CD4-positive, alpha-beta T cell treated with Interleukin-6 at 100 ng/mL for 8 hours (primary cell): ENCODE measurements around the gene DERL2.
A peak's percentile ranks its signal among the peaks of the same experiment; 100 is the strongest.

Experiments used
- DNase-seq: peaks from one replicate; pipeline ENCODE4 v3.0.0-alpha.2; 2020; ENCODE audit warnings: mixed read lengths, low spot score

The DERL2 gene

DNA sequence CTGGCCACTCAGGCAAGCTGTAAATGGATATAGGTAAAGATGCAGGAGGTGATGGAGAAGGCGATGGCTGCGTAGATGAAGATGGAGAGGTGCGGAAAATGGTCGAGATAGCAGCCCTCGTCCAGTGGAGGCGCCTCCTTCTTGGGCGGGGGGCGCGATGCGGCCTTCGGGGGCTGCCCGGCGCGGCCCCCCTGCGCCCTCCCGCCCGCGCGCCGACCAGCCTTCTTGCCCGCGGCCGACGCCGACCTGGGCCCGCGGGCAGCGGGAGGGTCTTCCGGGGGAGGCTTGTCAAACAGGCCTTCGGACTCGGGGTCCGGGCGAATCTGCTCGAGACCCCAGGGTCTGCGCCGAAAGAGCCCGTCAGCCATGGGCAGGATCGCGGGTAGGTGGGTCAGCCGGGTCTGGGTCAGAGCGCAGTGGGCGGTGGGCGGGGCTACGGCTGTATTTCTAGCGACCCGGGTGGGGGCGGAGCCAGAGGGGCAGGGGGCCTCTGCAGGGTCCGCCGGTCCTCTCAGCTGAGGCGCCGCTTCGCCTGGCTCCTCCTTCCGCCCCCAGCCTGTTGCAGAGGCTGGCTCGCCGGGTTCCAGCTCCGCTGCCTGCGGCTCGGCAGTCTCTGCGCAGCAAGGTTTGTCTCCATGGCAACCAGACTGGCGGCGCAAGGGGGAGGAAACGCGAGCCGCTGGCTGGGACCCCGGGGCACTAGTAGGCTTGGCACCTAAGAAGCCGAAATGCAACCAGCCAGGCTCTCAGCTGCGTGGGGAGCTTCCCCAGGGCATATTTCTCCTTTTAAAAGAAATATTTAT, 14.8 kb upstream of the DERL2 start:
- DNase-seq = peak; percentile 82

DNA sequence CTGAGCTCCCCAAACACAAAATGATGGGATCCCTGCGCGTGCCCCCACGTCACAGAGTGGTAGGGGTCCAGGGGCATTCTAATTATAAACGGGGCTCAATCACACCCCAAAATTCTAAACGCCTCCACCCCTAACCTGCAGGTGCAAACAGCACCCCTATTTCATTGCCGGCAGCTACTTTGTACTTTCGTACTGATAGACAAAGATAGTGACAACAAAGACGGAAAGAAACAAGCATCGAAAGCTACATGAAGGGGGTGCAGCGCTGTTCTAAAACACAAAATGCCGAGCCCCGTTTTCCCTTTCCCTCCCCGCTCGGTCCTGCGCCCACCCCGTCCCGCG, 14.2 kb upstream of the DERL2 start:
- DNase-seq = no peak

GRCh38 chr17:5499476-5500231, 13.7 kb upstream of the DERL2 start:
- DNase-seq = no peak

DNA sequence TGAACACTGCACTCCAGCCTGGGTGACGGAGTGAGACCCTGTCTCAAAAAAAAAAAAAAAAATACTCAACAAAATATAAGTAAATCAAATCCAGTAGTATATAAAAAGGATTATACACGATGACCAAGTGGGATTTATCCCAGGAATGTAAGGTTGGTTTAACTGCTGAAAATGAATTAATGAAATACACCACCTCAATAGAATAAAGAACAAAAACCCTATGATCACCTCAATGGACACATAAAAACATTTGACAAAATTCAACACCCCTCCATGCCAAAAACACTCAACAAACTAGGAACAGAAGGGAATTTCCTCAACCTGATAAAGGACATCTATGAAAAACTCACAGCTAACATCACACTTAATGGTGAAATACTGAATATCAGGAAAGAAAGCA, 7.0 kb upstream of the DERL2 start:
- DNase-seq = no peak

DNA sequence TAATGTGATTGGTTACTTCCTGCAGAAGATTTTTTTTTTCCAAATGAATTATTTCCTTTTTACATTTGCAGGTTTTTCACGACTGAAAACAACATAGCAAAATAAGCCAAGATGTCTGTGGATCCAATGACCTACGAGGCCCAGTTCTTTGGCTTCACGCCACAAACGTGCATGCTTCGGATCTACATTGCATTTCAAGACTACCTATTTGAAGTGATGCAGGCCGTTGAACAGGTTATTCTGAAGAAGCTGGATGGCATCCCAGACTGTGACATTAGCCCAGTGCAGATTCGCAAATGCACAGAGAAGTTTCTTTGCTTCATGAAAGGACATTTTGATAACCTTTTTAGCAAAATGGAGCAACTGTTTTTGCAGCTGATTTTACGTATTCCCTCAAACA, 2.8 kb upstream of the DERL2 start:
- no peak for DNase-seq

DNA sequence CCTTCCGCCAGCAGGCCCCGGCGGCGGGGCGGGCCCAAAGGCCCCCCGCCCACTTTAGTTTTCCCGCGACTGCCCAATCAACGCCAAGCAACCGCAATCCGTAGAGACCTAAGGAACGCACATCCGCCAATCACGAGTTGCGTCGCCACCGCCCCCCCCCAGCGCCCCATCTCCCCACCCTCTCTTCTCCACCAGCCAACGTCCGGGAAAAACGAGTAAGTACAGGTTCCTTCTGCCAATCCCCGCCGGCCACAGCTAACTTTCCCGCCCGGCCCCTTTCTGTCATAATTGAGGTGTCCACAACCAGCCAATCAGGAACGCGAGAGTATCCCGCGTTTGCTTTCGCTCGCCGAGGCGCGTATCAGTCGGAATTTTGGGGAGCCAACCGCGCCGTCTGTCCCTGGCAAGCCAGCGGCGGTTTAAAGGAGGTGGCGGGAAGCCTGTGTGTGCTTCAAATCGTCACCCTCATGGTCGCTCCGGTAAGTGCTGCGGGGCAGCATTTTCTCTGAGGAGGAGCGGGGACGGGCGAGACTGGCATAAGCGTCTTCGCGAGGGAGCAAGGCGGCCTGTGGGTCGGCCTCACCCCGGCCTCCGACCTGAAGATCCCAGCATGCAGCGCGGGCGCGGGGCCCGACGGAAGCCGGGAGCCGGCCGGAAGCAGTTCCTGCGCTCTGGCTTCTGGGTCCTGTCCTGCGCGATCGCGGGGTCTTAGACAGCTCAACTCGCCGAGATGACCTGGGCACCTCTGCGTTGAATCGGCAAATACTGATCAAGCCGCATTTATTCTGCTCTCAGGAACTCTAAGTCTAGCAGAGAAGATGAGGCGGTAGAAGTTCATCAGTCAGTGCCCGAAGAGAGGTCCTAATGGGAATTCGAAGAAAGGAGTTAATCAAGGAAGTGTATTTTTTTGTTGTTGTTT, 487 bp upstream of the DERL2 start, which contains the start of gene MIS12:
TSS of gene MIS12 (plus strand) at position 361 of the 919 bp plus-strand sequence. CDS start 2,297 bp downstream, outside the sequence.
- DNase-seq = peak; percentile 99

DNA sequence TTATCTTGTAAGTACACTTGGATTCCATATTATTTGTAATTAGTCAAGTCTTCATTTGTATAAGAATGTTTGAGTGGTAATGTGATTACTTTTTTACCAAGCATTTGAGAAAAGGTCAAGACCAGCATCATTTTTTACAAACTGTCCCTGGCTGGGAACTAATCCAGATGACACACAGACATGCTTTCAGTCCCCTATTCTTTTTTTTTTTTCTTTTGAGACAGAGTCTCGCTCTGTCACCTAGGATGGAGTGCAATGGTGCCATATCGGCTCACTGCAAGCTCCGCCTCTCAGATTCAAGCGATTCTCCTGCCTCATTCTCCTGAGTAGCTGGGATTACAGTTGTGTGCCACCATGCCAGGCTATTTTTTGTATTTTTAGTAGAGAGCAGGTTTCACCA, 4.5 kb downstream of the DERL2 start:
- DNase-seq = no peak

GRCh38 chr17:5480962-5481361, 5.0 kb downstream of the DERL2 start:
- no peak for DNase-seq

- no peak for DNase-seq
Measured at GRCh38 chr17:5478992-5479391, 7.0 kb downstream of the DERL2 start.

- no peak for DNase-seq
Measured at GRCh38 chr17:5473906-5474305, 12.1 kb downstream of the DERL2 start.

- DNase-seq = no peak
Measured at GRCh38 chr17:5472511-5472910, 13.5 kb downstream of the DERL2 start.

DNA sequence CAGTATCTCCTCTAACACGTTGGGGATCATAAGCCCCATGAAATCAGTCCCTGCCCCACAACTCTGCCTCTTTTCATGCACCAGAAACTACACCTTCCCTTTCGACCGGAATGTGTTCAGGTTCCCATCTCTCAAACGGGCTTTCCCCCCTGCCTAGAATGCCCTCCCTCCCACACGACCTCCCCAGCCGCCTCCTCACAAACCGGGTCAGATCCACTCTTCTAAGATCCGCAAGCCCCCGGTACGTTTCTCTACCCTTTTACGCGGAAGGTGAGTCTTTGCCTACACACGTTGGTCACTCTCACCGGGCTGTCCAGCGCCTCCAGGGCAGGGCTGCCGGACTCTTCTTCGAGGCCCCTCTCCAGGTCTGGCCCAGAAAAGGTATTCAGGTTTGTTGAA, 17.9 kb downstream of the DERL2 start:
- DNase-seq = peak; percentile 2

DNA sequence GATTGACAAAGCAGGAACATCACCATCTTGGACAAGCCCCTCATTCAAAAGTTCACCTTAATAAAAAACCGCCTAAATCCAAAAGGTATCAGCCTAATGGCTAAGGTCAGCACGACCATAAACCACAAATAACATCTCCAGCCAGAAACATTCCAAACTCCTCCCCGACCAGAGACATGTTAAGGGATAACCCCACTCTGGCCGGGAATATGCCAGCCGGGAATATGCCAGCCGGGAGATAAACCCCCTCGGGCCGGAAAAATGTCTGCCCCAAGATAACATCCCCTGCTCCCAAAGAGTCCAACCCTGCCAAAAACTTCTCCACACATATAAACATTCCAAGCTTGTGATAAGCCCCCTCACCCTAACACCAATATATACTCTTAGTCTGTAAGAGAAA, 18.6 kb downstream of the DERL2 start:
- DNase-seq = no peak

GRCh38 chr17:5466295-5466694, 19.7 kb downstream of the DERL2 start:
- no peak for DNase-seq

DNA sequence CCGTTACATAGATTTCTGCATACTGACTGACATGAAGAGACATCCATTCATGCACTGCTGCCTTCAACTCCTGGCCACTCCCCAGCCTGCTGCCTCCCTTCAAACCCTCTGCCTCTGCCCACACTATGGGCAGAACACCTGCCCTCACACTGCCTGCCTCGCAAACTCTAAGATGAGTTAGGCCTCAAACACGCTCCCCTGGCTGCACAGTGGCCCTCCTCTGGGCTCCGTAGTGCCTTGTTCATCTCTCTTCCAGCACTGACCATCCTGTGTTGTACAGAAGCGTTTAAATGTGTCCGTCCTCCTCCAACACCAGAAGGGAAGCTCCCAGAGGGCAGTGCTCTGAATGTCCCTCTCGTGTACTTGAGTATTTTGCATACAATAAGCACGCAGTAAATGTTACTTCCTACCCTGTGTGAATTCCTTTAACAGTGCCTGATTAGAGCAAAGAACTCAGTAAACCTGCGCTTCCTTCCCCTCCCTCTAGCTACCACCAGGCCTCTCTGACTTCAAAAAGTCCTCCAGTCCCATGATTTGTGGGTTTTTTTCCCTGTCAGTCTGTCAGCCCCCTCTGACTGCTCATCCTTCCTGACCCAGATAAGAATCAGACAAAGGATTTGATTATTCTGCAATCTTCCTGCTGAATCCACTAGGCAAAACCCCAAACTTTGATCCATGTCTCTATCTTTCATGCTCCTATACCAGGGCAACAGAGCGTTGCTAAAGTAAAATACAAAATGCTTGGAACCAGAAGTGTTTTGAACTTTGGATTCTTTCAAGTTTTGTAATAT, 21.1 kb downstream of the DERL2 start:
- no peak for DNase-seq

GRCh38 chr17:5446786-5447185, 39.2 kb downstream of the DERL2 start:
- DNase-seq = no peak

DNA sequence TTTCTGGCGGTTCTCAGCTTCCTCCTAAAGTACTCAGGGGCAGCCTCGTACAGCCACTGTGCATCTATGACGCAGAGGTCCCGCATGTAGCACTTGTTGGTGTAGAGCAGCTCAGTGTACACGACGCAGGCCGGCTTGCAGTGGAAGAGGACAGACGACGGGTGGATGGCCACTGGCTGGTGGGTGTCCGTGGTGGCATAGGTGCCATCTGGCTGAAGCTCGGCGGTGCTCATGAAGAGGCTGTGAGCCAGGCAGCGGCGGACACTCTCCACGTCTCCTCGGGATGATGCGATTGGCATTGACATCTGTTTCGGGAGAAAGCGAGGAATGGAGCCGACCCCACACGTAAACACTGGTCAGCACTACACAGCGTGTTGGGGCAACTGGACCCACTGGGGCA, 41.8 kb downstream of the DERL2 start:
- no peak for DNase-seq

DNA sequence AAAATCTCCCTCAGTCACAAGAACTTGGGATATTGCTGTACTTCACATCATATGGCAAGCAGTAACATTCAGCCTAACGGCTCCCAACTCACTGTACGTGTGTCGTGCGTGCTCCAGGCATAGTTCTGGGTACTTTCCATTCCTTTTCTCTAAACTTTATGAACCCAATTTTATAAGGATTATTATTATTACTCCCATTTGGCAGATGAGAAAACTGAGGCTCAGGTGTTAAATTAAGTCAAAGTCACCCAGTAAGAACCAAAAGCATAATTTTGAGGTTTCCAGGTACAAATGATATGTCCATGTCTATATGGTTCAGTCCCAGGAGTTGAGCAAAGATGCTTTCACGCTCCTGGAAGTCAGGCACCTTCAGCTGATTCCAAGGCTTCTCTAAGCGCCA, 42.2 kb downstream of the DERL2 start:
- DNase-seq = no peak

GRCh38 chr17:5439446-5439764, 46.6 kb downstream of the DERL2 start:
- no peak for DNase-seq

DNA sequence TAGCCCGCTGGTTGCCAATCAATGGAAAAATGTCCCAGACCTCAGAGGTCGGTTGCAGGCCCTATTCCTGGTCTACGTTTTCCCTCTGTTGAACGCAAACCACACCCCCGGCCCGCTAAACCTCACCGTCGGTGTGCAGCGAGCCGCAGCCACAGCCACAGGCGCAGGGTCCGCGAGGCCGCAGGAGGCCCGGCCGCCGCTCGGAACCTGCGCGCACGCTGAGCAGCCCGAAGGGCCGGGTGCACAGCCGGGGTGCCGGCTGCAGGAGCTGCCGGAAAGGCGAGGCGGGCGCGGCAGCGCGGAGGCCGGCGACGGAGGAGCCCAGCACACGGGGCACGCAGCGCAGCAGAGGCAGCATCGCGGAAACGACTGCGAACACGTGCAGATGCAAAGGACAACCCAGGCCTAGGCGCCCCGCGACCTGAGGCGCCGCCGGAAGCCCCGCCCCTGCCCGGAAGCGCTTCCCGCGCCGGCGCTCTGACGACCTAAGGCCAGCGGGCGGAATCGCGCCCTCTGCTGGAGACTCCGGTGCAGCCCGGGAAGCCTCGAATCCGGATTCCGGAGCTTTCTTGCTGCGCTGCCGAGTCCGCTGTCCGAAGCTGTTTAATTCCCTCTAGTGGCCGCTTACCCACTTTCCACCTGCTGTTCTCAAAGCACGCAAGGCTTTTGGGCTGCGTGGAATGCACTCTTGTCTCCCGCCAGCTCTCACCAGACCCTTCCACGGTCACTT, 47.1 kb downstream of the DERL2 start, which contains the start of gene C1QBP:
TSS of gene C1QBP (minus strand) at position 440 of the 730 bp plus-strand sequence. CDS start at position 358, 82 bp downstream.
- DNase-seq = peak; percentile 90
